Effector memory CD4-positive, alpha-beta T cell (primary cell): ENCODE results near the gene PRRG3.

Source experiments
- DNase-seq, 3 donors: peaks; one replicate each; pipeline ENCODE4 v3.0.0-alpha.2; 2020
- H3K27ac ChIP-seq: 2 replicates; pipeline ENCODE4 v1.7.0; 2013; ENCODE audit warnings: mild to moderate bottlenecking, low read length, moderate library complexity; ENCODE audit not compliant: insufficient read depth, poor library complexity, severe bottlenecking
- H3K27me3 ChIP-seq: replicated peaks from 2 replicates; pipeline ENCODE4 v1.7.0; 2013; ENCODE audit warnings: mild to moderate bottlenecking, low read length; ENCODE audit not compliant: insufficient read depth, control insufficient read depth, poor library complexity, severe bottlenecking
- H3K36me3 ChIP-seq: 2 replicates; pipeline ENCODE4 v1.7.0; 2013; ENCODE audit warnings: mild to moderate bottlenecking, low read length, moderate library complexity; ENCODE audit not compliant: control insufficient read depth, insufficient read depth
- H3K4me1 ChIP-seq: 2 replicates; pipeline ENCODE4 v1.7.0; 2013; ENCODE audit warnings: low read length, mild to moderate bottlenecking; ENCODE audit not compliant: control insufficient read depth, insufficient read depth, poor library complexity, severe bottlenecking
- H3K4me3 ChIP-seq: 2 replicates; pipeline ENCODE4 v1.7.0; 2013; ENCODE audit warnings: low read length, low read depth, mild to moderate bottlenecking; ENCODE audit not compliant: insufficient read depth, poor library complexity, severe bottlenecking
- H3K9me3 ChIP-seq: 2 replicates; pipeline ENCODE4 v1.7.0; 2013; ENCODE audit warnings: mild to moderate bottlenecking, low read length, moderate library complexity; ENCODE audit not compliant: control insufficient read depth

Gene PRRG3

DNA sequence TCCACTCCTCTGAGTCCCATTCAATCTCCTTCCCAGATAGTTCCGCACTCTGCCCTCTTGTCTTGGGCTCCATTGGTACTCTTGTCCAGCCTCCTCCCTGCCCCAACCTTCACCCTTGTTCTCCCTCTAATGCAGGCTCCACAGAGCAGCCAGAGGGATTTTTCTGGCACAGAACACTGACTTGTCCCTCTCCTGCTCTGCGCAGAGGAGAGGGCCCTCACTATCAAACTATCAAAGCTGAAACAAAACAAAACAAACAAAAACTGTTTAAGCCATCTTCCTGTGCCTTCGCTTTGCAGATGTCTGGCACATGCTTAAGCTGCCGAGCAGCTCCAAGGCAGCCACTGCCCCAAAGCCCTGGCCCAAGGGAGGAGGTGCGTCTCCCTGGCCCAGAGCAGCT, 42.2 kb downstream of the PRRG3 start:
- no peaks in the 10 kb centered on the region for H3K9me3 ChIP-seq
- no peak overlapping the region for H3K4me3 ChIP-seq
- DNase-seq = no peak
- H3K27me3 ChIP-seq = no peaks in the 10 kb centered on the region
- H3K4me1 ChIP-seq = no peaks in the 10 kb centered on the region
- no peak overlapping the region for H3K27ac ChIP-seq
- no peaks in the 10 kb centered on the region for H3K36me3 ChIP-seq

DNA sequence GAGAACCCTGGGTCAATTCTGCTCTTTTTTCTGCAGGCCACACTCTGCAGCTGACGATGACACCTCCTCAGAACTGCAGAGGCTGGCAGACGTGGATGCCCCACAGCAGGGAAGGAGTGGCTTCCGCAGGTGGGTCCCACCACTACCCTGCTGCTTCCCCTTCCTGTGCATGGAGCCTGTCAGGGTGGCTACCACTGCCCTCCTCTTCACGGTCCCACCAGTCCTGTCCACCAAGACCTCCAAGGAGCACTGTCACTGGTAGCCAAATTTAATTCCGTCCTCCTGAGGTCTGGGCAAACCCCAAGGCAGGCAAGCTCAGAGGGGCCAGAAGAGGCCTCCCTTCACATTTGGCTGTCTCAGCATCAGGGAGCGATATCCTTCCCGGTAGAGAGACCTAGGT, 43.5 kb downstream of the PRRG3 start:
- Histone ChIP-seq H3K27me3 (no peaks in the 10 kb centered on the region), H3K4me1 (no peaks in the 10 kb centered on the region), H3K9me3 (no peaks in the 10 kb centered on the region), H3K27ac (no peak overlapping the region), H3K36me3 (no peaks in the 10 kb centered on the region), H3K4me3 (no peak overlapping the region)
- no peak for DNase-seq

- DNase-seq = no peak
- Histone ChIP-seq H3K27me3 (no peaks in the 10 kb centered on the region), H3K4me1 (no peaks in the 10 kb centered on the region), H3K36me3 (no peaks in the 10 kb centered on the region), H3K4me3 (no peak overlapping the region), H3K27ac (no peak overlapping the region), H3K9me3 (no peaks in the 10 kb centered on the region)
Observed at GRCh38 chrX:151741606-151742005, 46.3 kb downstream of the PRRG3 start.

- DNase-seq = no peak
- Histone ChIP-seq H3K36me3 (no peaks in the 10 kb centered on the region), H3K4me3 (no peak overlapping the region), H3K27me3 (no peaks in the 10 kb centered on the region), H3K9me3 (no peaks in the 10 kb centered on the region), H3K27ac (no peak overlapping the region), H3K4me1 (no peaks in the 10 kb centered on the region)
Observed at GRCh38 chrX:151742311-151742710, 47.1 kb downstream of the PRRG3 start.

DNA sequence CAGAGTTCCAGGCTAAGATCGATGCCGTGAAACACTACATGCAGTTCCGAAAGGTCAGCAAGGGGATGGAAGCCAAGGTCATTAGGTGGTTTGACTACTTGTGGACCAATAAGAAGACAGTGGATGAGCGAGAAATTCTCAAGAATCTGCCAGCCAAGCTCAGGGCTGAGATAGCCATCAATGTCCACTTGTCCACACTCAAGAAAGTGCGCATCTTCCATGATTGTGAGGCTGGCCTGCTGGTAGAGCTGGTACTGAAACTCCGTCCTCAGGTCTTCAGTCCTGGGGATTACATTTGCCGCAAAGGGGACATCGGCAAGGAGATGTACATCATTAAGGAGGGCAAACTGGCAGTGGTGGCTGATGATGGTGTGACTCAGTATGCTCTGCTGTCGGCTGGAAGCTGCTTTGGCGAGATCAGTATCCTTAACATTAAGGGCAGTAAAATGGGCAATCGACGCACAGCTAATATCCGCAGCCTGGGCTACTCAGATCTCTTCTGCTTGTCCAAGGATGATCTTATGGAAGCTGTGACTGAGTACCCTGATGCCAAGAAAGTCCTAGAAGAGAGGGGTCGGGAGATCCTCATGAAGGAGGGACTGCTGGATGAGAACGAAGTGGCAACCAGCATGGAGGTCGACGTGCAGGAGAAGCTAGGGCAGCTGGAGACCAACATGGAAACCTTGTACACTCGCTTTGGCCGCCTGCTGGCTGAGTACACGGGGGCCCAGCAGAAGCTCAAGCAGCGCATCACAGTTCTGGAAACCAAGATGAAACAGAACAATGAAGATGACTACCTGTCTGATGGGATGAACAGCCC, 48.6 kb downstream of the PRRG3 start:
- H3K36me3 ChIP-seq = no peaks in the 10 kb centered on the region
- no peaks in the 10 kb centered on the region for H3K4me1 ChIP-seq
- H3K4me3 ChIP-seq = no peak overlapping the region
- H3K9me3 ChIP-seq = no peaks in the 10 kb centered on the region
- H3K27ac ChIP-seq = no peak overlapping the region
- H3K27me3 ChIP-seq = no peaks in the 10 kb centered on the region
- no peak for DNase-seq

GRCh38 chrX:151745651-151746050, 50.4 kb downstream of the PRRG3 start:
- Histone ChIP-seq H3K4me1 (no peaks in the 10 kb centered on the region), H3K27ac (no peak overlapping the region), H3K4me3 (no peak overlapping the region), H3K9me3 (no peaks in the 10 kb centered on the region), H3K27me3 (no peaks in the 10 kb centered on the region), H3K36me3 (no peaks in the 10 kb centered on the region)
- DNase-seq = no peak

- no peaks in the 10 kb centered on the region for H3K27me3 ChIP-seq
- DNase-seq = no peak
- H3K36me3 ChIP-seq = no peaks in the 10 kb centered on the region
- H3K4me3 ChIP-seq = no peak overlapping the region
- no peak overlapping the region for H3K27ac ChIP-seq
- H3K9me3 ChIP-seq = no peaks in the 10 kb centered on the region
- H3K4me1 ChIP-seq = no peaks in the 10 kb centered on the region
Observed at GRCh38 chrX:151746502-151746901, 51.2 kb downstream of the PRRG3 start.

DNA sequence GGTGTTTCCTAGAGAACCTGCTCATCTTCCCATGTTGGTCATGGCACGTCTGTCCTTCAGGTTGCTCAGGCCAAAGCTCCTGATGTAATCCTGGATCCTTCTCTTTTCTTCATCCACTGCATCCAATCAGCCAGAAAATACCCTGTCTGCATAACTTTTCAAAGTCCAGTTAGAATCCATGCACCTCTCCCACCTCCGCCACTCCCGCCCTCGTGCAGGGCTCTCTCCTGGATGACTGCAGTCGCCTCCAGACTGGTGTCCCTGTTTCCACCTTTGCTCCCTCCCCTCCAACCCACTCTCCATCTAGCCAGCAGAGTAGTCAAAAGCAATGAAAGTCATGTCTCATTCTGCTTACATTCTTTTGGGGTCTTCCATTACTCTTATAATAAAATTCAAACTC, 55.3 kb downstream of the PRRG3 start:
- Histone ChIP-seq H3K36me3 (no peaks in the 10 kb centered on the region), H3K27ac (no peak overlapping the region), H3K9me3 (no peaks in the 10 kb centered on the region), H3K4me1 (no peaks in the 10 kb centered on the region), H3K27me3 (no peaks in the 10 kb centered on the region), H3K4me3 (no peak overlapping the region)
- no peak for DNase-seq

DNA sequence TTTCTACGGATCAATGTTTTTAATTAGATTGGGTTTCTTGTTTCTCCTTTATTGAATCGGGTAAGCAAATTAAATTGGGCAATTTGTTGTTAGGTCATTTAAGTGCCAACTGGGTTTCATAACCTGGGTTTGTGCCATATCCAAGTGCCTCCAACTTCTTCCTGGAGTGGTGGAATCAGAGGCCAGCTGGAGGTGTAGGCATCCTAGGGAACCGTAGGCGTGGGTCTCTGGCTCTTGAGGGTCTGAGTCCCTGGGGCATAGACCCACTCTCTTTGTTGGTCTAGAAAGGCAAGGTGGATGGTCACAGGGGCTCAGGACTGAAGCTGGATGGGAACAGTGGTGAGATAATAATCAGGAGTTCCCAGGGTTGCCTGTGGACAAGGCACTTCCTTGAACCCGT, 57.6 kb downstream of the PRRG3 start:
- Histone ChIP-seq H3K36me3 (no peaks in the 10 kb centered on the region), H3K9me3 (no peaks in the 10 kb centered on the region), H3K27me3 (no peaks in the 10 kb centered on the region), H3K4me1 (no peaks in the 10 kb centered on the region), H3K4me3 (no peak overlapping the region), H3K27ac (no peak overlapping the region)
- DNase-seq = no peak

- Histone ChIP-seq H3K27me3 (no peaks in the 10 kb centered on the region), H3K4me3 (no peak overlapping the region), H3K4me1 (no peaks in the 10 kb centered on the region), H3K9me3 (no peaks in the 10 kb centered on the region), H3K36me3 (no peaks in the 10 kb centered on the region), H3K27ac (no peak overlapping the region)
- DNase-seq = no peak
Observed at GRCh38 chrX:151753313-151754046, 58.2 kb downstream of the PRRG3 start.
